ENCODE results near the gene RPS13.
"Not testable (repeated sequence)": the region's sequence is repeated elsewhere in the genome, so short reads cannot be mapped to it uniquely, and the experiment has no call there.

Gene RPS13

GRCh38 chr11:17077520-17078401 is at the start of gene RPS13:
Gene RPS13 (minus strand): TSS chr11:17077667. CDS start chr11:17077641, 26 bp downstream.
- DNase-seq = peak; percentile 89

DNA sequence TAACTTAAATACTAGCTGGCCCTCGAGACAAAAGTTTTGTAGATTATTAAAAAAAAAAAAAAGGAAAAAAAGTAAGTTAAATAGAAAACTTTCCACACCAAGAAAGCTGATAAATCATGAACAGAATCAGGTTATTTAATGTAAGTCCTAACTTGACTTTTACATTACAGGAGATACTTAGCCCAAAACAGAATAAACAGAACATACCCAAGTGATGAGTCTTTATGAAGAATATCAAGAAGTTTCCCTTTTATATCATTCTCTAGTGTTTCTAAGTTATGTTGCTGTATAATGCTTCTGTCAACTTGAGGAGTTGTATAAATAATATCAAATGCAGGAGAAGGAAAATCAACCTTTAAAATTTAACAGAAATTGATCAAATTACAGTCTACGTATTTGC is 44.5 kb upstream of the RPS13 start:
- no peak for DNase-seq

DNA sequence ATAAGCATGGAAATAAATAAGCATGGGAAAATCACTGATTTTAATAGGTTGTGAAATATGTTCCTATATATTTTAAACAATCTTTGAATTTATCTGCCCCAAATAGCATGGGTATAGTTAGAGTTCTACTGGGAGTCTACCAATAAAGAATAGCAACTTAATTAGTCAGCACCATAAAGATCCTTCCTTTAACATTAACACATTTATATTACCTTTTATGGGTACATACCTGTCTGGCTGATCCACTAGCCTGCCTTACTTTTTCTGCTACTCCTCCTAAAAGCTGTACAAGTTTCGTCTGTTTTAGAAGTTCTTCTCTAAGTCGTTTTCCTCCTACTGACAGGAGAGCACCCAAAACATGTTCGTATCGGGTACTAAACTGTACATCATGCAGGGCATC is 39.8 kb upstream of the RPS13 start:
- no peak for DNase-seq

DNA sequence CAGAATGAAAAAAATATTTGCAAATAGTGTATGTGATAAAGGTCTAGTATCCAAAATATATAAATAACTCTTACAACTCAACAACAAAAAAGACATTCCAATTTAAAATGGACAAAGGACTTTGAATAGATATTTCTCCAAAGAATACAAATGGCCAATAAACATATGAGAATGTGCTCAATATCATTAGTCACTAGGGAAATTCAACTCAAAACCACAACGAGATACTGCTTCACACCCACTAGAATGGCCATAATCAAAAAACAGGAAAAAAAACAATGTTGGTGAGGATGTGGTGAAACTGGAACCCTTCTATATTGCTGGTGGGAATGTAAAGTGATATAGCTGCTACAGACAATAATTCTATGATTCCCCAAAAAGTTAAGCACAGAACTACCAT is 38.6 kb upstream of the RPS13 start:
- DNase-seq = no peak

DNA sequence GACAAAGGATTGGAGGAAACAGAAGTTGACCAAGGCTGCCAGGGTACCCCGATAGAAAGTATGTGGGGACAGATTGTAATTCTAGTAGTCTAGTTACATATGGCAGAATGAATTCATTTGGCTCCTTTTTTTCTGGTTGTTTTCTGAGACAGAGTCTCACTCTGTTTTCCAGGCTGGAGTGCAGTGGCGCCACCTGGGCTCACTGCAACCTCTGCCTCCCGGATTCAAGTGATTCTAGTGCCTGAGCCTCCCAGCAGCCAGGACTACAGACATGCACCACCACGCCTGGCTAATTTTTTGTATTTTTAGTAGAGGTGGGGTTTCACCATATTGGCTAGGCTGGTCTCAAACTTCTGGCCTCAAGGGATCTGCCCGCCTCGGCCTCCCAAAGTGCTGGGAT is 30.3 kb upstream of the RPS13 start:
- not testable (repeated sequence) for DNase-seq

GRCh38 chr11:17105404-17106040 is 28.1 kb upstream of the RPS13 start:
- not testable (repeated sequence) for DNase-seq

- no peak for DNase-seq
Measured at GRCh38 chr11:17102462-17102861, 25.0 kb upstream of the RPS13 start.

- no peak for DNase-seq
Measured at GRCh38 chr11:17098658-17099057, 21.2 kb upstream of the RPS13 start.

GRCh38 chr11:17098038-17098437 is 20.6 kb upstream of the RPS13 start:
- no peak for DNase-seq

DNA sequence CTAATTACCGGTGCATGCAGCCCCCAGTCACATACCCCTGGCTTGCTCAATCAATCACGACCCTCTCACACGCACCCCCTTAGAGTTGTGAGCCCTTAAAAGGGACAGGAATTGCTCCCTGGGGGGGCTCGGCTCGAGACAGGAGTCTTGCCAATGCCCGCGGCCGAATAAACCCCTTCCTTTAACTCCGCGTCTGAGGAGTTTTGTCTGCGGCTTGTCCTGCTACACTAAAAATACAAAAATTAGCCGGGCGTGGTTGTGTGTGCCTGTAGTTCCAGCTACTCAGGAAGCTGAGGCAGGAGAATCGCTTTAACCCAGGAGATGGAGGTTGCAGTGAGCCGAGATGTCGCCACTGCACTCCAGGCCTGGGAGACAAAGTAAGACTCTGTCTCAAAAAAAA is 8.5 kb upstream of the RPS13 start:
- DNase-seq = not testable (repeated sequence)

GRCh38 chr11:17077240-17077519 is 287 bp downstream of the RPS13 start:
- no peak for DNase-seq

GRCh38 chr11:17076517-17077239 is 789 bp downstream of the RPS13 start:
- no peak for DNase-seq

GRCh38 chr11:17075506-17075905 is 2.0 kb downstream of the RPS13 start:
- DNase-seq = no peak

DNA sequence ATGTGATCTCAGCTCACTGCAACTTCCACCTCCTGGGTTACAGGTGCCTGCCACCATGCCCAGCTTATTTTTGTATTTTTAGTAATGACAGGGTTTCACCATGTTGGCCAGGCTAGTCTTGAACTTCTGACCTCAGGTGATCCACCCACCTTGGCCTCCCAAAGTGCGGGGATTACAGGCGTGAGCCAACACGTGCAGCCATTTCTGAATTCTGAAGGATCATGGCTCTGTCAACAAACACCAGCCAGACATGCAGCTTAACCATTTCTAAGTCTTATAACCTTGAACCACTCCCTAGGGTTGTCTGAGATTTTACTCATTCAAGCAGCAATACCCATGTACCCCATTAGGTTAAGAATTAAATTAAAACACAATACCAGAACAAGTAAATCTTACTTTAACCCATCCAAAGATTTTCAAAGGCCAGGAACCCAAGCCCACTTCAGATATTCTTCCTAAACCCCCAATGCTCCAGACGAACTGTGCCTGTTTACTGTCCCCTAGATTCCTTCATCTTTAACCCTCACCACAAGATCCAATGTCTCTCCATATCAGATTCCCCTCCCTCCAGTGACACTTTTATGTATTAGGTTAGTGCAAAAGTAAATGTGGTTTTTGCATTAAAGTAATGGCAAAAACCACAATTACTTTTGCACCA is 4.0 kb downstream of the RPS13 start:
- DNase-seq = no peak

- DNase-seq = no peak
Measured at GRCh38 chr11:17067417-17067816, 10.1 kb downstream of the RPS13 start.

GRCh38 chr11:17066691-17067090 is 10.8 kb downstream of the RPS13 start:
- no peak for DNase-seq

DNA sequence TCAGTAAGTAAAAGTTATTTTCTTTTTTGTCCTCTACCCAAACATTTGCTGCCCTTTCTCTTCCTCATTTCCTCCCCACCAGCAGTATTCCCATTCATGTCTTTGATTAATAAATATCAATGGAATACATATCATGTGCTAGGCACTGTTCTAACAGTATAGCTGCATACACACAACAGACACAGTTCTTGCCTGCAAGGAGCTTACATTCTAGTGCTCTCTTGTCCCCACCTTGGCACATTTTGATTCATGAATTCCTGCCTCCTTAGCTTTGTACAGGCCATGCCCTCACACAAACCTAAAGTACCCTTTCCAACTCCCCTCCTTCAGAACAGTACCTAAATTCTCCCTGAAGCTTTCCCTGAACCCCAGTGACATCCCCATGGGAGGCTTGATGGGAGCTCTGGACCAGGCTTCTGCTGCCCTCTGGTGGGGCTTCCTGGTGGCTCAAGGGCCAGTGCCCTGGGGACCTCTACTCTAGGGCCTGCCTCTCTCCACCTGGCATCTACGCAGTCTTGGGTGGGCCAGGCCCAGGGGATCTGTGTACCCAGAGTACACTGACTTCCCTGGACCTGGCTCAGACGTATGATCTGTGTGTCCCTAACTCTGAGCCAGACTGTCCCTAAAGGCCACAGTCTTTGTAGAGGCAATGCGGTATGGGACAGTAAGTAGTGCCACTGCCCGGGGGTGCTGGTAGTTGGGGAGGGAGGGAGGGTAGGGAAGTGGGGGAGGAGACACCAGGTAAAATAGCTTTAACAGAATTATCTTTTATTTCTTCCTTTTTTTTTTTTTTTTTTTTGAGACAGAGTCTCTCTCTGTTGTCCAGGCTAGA is 14.1 kb downstream of the RPS13 start:
- peak; percentile 58 for DNase-seq

DNA sequence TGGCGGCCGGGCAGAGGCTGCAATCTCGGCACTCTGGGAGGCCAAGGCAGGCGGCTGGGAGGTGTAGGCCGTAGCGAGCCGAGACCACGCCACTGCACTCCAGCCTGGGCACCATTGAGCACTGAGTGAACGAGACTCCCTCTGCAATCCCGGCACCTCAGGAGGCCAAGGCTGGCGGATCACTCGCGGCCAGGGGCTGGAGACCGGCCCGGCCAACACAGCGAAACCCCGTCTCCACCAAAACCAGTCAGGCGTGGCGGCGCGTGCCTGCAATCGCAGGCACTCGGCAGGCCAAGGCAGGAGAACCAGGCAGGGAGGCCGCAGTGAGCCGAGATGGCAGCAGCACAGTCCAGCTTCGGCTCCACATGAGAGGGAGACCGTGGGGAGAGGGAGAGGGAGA is 26.3 kb downstream of the RPS13 start:
- not testable (repeated sequence) for DNase-seq

- DNase-seq = not testable (repeated sequence)
Measured at GRCh38 chr11:17048491-17048890, 29.0 kb downstream of the RPS13 start.

DNA sequence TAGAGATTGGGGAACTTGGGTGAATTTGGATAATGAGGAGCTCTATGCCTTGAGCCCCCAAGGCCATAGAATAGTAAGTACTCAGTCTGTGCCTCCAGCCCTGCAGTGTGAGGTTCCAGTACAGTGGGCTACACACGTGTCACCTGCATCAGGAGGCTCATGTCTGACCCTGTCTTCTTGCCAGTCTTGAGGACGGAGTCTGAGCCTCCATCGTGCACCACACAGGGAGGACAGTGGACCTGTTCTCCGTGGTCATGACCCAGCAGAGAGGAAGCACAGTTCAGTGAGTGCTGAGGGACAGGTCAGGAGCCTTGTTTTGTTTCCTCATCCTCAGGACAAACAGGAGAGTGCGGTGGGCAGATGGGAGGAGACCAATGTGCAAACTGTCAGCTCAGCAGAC is 30.8 kb downstream of the RPS13 start:
- DNase-seq = no peak

- no peak for DNase-seq
Measured at GRCh38 chr11:17036666-17037658, 40.5 kb downstream of the RPS13 start.
